ENCODE data around the gene MAP3K9. TPM values are rescaled to one million over a fixed set of nuclear protein-coding genes. Genes with fewer than 3 reads are reported as not detected.
A peak's percentile ranks its signal among the peaks of the same experiment; 100 is the strongest.

The MAP3K9 gene
- total RNA-seq, 1 donor from 2014 or later = 3.0 TPM

DNA sequence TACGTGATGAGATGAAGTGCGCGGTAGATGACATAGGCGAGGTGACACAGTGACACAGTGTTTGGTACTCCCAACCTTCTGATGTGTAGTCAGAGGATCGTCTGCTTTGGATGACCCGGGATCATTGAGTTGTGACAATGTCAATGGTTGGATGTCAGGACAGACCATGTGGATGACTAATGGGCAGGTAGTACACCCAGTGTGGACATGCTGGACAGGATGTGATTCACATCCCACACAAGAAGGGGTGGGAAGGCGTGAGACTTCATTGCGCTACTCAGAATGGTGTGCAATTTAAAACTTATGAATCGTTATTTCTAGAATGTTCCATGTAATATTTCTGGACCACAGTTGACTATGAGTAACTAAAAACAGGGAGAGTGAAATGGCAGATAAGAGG is 23.8 kb downstream of the MAP3K9 start:
- no peak for TF ChIP-seq CTCF (IDR thresholded peaks at IDR 0.05)
- Mint-ChIP-seq H3K9me3 (ENCODE audit: low read depth) (no peaks in the 10 kb centered on the region), H3K27me3 (ENCODE audit: low read depth) (no peaks in the 10 kb centered on the region), H3K27ac (ENCODE audit: unreplicated experiment) (no peak overlapping the region), H3K36me3 (ENCODE audit: low read depth) (no peaks in the 10 kb centered on the region), H3K4me3 (ENCODE audit: unreplicated experiment) (no peak overlapping the region), H3K4me1 (ENCODE audit: low read depth) (peaks cover 33% of the 10 kb centered on the region)
- DNase-seq (ENCODE audit: low spot score) = no peak

DNA sequence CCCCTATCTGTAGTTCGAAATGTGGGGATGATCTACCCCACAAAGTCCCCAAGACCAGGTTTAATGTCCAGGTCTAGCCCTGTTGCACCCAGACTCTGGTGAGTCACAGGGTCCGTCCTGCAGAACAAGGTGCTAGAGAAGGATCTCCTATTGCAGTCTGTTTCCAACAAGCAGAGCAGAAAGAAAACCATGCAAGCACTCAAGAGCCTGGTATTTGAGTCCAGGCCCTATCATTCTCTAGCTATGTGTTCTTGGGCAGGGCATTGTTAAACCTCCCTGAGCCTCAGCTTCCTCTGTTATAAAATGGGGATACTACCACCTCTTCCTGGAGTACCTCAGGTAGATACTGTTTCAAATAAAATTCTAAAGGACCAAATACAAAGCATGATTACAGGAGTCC is 24.4 kb downstream of the MAP3K9 start:
- H3K9me3 Mint-ChIP-seq (ENCODE audit: low read depth) = no peaks in the 10 kb centered on the region
- no peaks in the 10 kb centered on the region for H3K36me3 Mint-ChIP-seq (ENCODE audit: low read depth)
- H3K27ac Mint-ChIP-seq (ENCODE audit: unreplicated experiment) = no peak overlapping the region
- no peak for DNase-seq (ENCODE audit: low spot score)
- no peak for TF ChIP-seq CTCF (IDR thresholded peaks at IDR 0.05)
- H3K4me3 Mint-ChIP-seq (ENCODE audit: unreplicated experiment) = no peak overlapping the region
- no peaks in the 10 kb centered on the region for H3K27me3 Mint-ChIP-seq (ENCODE audit: low read depth)
- peaks cover 33% of the 10 kb centered on the region for H3K4me1 Mint-ChIP-seq (ENCODE audit: low read depth)

GRCh38 chr14:70782361-70782760 is 27.0 kb downstream of the MAP3K9 start:
- Mint-ChIP-seq H3K4me3 (ENCODE audit: unreplicated experiment) (no peak overlapping the region), H3K4me1 (ENCODE audit: low read depth) (peaks cover 21% of the 10 kb centered on the region), H3K27ac (ENCODE audit: unreplicated experiment) (peak overlapping the region; percentile 8), H3K9me3 (ENCODE audit: low read depth) (no peaks in the 10 kb centered on the region), H3K36me3 (ENCODE audit: low read depth) (no peaks in the 10 kb centered on the region), H3K27me3 (ENCODE audit: low read depth) (no peaks in the 10 kb centered on the region)
- DNase-seq (ENCODE audit: low spot score) = no peak
- TF ChIP-seq CTCF (IDR thresholded peaks at IDR 0.05) = no peak

GRCh38 chr14:70780396-70781075 is 28.8 kb downstream of the MAP3K9 start:
- no peak for DNase-seq (ENCODE audit: low spot score)
- H3K9me3 Mint-ChIP-seq (ENCODE audit: low read depth) = no peaks in the 10 kb centered on the region
- peaks cover 21% of the 10 kb centered on the region for H3K4me1 Mint-ChIP-seq (ENCODE audit: low read depth)
- H3K27me3 Mint-ChIP-seq (ENCODE audit: low read depth) = no peaks in the 10 kb centered on the region
- no peak overlapping the region for H3K27ac Mint-ChIP-seq (ENCODE audit: unreplicated experiment)
- no peak for TF ChIP-seq CTCF (IDR thresholded peaks at IDR 0.05)
- H3K4me3 Mint-ChIP-seq (ENCODE audit: unreplicated experiment) = no peak overlapping the region
- no peaks in the 10 kb centered on the region for H3K36me3 Mint-ChIP-seq (ENCODE audit: low read depth)

DNA sequence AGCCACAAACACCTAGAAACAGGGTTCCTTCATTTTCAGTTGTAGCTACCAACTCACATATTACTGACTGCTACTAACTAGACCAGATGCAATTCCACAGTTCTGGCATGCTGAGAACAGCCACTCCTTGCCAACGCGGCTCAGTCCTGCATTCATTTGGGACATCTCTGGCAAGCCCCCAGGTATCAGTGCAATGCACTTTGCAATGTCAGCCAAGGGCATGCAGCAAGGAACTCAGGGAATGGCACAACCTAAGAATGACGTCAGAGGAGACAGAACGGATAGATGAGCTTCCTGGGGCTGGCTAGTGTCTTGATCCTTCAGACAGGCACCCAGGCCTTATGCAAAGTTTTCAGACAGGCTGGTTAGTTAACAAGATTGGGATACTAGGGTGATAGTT is 29.6 kb downstream of the MAP3K9 start:
- DNase-seq (ENCODE audit: low spot score) = no peak
- no peak for TF ChIP-seq CTCF (IDR thresholded peaks at IDR 0.05)
- H3K27me3 Mint-ChIP-seq (ENCODE audit: low read depth) = no peaks in the 10 kb centered on the region
- H3K4me1 Mint-ChIP-seq (ENCODE audit: low read depth) = peaks cover 21% of the 10 kb centered on the region
- H3K9me3 Mint-ChIP-seq (ENCODE audit: low read depth) = no peaks in the 10 kb centered on the region
- no peaks in the 10 kb centered on the region for H3K36me3 Mint-ChIP-seq (ENCODE audit: low read depth)
- H3K4me3 Mint-ChIP-seq (ENCODE audit: unreplicated experiment) = no peak overlapping the region
- no peak overlapping the region for H3K27ac Mint-ChIP-seq (ENCODE audit: unreplicated experiment)
